22Rv1 (cell line): ENCODE results near the gene GPS1.

Experiments
- H3K27ac ChIP-seq: fragments of 450-650 bp; 2 replicates; pipeline ENCODE4 v1.5.1; 2017
- CTCF ChIP-seq: fragments of 450-650 bp; IDR thresholded peaks from 2 replicates; pipeline ENCODE4 v1.5.1; 2017; ENCODE audit warnings: mild to moderate bottlenecking
- ZFX ChIP-seq: fragments of 450-650 bp; IDR thresholded peaks from 2 replicates; pipeline ENCODE4 v1.6.1; 2017; ENCODE audit warnings: antibody characterized with exemption, borderline replicate concordance

The GPS1 gene

GRCh38 chr17:82049521-82049971 is 2.2 kb upstream of the GPS1 start:
- no peak for TF ChIP-seq CTCF
- no peak for TF ChIP-seq ZFX
- H3K27ac ChIP-seq: no peak overlapping the region

- TF ChIP-seq ZFX: no peak
- TF ChIP-seq CTCF: no peak
- H3K27ac ChIP-seq: peak overlapping the region; percentile 73
Measured at GRCh38 chr17:82050152-82050760, 1.4 kb upstream of the GPS1 start.

- no peak for TF ChIP-seq ZFX
- TF ChIP-seq CTCF: no peak
- H3K27ac ChIP-seq: peak overlapping the region; percentile 73
Measured at GRCh38 chr17:82050761-82051641, 697 bp upstream of the GPS1 start.

GRCh38 chr17:82052638-82053059 is 951 bp downstream of the GPS1 start:
- peak overlapping the region; percentile 73 for H3K27ac ChIP-seq
- no peak for TF ChIP-seq ZFX
- TF ChIP-seq CTCF: no peak

GRCh38 chr17:82053130-82053529 is 1.4 kb downstream of the GPS1 start:
- peak overlapping the region; percentile 73 for H3K27ac ChIP-seq
- TF ChIP-seq CTCF: no peak
- TF ChIP-seq ZFX: no peak

GRCh38 chr17:82053556-82054263 is 2.0 kb downstream of the GPS1 start:
- TF ChIP-seq ZFX (no peak), CTCF (no peak)
- no peak overlapping the region for H3K27ac ChIP-seq
